ENCODE results near the gene ZNF3.

The ZNF3 gene

GRCh38 chr7:100107890-100108289 is 26.4 kb upstream of the ZNF3 start:
- DNase-seq = no peak

DNA sequence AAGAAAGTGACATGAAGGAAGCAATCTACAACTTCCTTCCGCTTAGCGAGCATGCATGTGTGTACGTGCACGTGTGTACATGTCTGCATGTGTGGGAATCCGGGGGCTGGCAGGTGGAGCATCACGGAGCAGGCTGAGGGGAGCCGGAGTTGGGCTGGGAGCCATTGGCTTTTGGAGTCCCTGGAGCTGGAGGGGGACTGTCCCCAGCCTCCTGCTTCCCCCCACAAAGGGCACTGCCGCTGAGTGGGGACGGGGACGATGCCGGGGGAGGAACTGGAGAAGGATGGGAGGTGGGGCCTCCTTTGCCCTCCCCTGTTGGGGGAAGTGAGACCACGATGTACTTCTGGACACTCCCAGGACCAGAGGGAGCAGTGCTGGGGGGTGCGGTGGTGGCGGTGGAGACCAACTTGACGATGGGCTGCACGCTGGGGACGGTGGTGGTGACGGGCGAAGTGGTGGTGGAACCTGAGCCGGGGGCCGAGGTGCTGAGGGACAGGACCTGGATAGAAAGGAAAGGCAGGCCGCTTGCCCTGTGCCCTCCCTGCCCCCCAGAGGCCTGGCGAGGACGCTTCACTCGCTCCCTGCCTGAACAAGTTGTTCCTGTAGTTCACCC is 25.7 kb upstream of the ZNF3 start:
- no peak for DNase-seq

DNA sequence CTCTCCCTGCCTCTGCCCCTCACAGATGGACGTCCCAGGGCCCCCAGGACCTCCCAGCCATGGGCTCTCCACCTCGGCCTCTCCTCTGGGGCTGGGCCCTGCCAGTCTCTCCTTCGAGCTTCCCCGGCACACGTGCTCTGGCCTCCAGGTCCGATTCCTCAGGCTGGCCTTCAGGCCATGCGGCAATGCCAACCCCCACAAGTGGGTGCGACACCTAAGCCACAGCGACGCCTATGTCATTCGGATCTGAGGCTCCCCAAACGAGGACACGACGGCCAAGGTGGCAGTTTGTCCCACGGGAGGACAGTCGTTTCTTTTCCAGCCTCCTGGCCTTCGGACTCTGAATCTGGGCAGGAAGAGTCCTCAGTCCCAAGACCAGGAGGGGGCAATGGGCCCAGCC is 25.1 kb upstream of the ZNF3 start:
- DNase-seq = no peak

GRCh38 chr7:100105534-100105933 is 24.0 kb upstream of the ZNF3 start:
- no peak for DNase-seq

DNA sequence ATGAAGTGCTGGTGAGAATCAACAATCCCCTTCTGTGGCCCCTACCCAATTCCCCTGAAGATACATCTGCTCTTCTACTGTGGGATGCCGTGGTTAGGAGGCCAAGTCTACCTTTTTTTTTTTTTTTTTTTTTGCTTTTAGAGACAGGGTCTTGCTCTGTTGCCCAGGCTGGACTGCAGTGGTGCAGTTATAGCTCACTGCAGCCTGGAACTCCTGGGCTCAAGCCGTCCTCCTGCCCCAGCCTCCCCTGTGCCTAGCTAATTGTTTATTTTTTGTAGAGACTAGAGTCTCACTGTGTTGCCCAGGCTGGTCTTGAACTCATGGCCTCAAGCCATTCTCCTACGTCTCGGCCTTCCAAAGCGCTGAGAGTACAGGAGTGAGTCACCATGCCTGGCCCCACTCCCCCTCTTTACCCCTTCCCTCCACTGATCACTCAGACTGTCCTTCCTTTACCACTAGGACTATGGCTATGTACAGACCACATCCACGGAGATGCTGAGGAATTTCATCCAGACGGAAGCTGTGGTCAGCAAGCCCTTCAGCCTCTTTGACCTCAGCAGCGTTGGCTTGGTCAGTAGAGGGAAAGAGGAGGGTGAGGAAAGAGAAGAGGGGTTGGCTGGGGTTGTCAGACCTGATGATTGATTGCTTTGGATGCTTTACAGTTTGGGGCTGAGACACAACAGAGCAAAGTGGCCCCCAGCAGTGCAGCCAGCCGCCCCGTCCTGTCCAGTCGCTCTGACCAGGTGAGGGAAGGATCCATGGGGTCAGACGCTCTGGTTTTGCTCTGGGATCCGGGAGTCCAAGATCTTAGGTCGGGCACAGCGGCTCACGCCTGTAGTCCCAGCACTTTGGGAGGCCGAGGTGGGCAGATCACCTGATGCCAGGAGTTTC is 21.7 kb upstream of the ZNF3 start:
- no peak for DNase-seq

- peak; percentile 96 for DNase-seq
Observed at GRCh38 chr7:100101016-100101862, 19.7 kb upstream of the ZNF3 start, which contains the start of the genes AP4M1 and MCM7. AP4M1 (plus strand) TSS chr7:100101643; CDS start chr7:100101715, 72 bp downstream. MCM7 (minus strand) TSS chr7:100101397; CDS start chr7:100101294, 103 bp downstream.

- peak; percentile 86 for DNase-seq
Observed at GRCh38 chr7:100100420-100101015, 19.0 kb upstream of the ZNF3 start.

DNA sequence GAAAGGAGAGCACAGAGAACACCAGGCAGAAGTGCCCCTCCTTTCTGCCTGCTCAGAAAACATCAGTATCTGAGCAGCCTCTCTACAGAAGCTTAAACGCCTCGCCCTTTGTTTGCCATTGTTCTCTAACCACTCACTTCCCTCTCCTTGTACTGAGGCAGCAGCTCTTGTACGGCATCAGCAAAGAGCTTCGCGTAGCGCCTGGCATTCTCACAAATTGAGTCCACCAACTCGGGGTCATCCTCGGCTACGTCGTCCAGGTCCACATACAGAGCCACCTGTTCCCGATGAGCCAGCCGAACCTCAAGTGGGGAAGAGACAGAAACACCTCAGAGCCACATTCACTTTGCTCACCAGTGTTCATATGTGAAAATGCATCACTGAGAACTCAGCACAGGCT is 17.9 kb upstream of the ZNF3 start:
- no peak for DNase-seq

- no peak for DNase-seq
Observed at GRCh38 chr7:100098913-100099312, 17.4 kb upstream of the ZNF3 start.

GRCh38 chr7:100095704-100096103 is 14.2 kb upstream of the ZNF3 start:
- no peak for DNase-seq

GRCh38 chr7:100095289-100095688 is 13.8 kb upstream of the ZNF3 start:
- DNase-seq = no peak

DNA sequence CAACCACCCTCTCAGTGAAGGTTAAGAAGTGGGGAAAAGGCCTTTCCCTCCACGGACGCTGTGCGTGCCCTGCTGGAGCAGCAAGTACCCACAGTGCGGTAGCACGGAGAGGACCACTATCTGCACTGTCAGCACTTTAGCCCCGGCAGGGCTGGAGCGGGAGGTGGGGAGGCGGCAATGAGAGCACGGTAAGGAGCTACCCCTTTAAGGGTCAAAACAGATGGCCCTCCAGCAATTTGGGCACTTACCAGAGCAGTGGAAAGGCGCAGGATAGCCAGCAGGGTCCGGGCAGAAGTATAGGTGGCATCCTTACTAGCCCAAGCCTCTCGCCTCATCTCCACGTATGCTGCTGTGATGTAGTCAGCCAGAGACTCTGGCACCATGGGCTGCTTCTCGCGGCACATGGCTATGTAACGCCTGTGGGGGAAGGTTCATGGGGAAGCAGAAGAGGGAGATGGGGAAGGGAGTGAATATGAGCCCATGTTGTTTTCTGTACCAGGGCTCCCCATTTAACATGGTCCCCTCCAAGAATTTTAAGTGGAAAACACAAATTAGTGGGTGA is 12.5 kb upstream of the ZNF3 start:
- no peak for DNase-seq

DNA sequence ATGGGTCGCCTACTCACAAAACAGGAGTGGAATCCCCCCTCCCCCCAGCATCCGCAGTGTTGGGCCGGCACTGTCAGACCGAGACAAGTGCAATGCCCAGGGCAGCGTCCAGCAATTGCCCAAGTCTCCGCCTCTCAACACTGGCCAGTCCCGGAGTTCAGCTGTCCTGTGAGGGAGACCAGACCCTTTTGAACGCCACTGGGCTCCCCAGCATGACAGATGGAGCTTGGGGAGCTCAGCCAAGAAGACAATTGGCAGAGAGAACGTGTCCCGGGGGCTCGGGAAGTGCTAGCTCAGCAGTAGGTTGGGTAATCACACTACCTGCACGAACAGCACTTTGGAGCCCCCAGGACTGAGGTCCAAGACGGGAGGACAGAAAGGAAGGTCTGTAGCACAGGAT is 12.0 kb upstream of the ZNF3 start:
- no peak for DNase-seq

DNA sequence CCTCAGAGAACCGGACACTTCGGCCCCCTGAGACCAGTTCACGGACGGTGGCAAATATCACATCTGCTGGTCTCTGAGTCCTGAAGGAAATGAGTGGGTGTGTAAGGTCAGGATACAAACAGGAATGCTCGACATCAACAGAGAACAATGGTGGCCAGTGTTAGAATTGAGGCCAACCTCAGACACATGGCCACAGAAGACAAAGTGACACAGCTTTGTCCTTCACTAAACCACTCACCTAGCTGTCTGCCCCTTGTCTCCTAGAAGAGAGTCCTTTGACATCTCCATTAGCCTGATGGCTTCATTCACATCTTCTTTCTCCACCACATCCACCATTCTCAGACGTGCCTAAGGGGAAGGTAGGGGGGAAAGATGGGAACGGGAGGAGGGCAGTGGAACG is 11.5 kb upstream of the ZNF3 start:
- DNase-seq = no peak

DNA sequence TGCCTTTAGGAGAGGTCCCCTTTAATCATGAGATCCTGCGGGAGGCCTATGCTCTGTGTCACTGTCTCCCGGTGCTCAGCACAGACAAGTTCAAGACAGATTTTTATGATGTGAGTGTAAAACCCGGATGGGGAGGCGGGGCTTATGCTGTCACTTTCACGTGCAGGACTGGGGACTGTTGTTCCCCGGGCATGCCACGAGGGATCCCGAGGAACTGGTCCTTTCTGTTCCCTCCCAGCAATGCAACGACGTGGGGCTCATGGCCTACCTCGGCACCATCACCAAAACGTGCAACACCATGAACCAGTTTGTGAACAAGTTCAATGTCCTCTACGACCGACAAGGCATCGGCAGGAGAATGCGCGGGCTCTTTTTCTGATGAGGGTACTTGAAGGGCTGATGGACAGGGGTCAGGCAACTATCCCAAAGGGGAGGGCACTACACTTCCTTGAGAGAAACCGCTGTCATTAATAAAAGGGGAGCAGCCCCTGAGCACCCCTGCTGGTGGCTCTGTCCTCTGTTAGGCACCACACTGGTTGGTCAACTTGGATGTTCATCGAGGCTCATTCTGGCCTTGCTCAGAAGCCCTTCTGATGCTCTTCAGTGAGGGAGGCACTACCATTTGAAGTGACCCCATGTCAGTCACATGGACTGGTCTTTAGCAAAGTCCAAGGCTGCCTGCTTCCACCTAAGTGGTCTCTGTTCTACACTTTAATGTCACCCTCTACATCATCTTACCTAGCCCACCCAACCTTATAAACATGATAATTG is 10.1 kb upstream of the ZNF3 start:
- DNase-seq = peak; percentile 16

DNA sequence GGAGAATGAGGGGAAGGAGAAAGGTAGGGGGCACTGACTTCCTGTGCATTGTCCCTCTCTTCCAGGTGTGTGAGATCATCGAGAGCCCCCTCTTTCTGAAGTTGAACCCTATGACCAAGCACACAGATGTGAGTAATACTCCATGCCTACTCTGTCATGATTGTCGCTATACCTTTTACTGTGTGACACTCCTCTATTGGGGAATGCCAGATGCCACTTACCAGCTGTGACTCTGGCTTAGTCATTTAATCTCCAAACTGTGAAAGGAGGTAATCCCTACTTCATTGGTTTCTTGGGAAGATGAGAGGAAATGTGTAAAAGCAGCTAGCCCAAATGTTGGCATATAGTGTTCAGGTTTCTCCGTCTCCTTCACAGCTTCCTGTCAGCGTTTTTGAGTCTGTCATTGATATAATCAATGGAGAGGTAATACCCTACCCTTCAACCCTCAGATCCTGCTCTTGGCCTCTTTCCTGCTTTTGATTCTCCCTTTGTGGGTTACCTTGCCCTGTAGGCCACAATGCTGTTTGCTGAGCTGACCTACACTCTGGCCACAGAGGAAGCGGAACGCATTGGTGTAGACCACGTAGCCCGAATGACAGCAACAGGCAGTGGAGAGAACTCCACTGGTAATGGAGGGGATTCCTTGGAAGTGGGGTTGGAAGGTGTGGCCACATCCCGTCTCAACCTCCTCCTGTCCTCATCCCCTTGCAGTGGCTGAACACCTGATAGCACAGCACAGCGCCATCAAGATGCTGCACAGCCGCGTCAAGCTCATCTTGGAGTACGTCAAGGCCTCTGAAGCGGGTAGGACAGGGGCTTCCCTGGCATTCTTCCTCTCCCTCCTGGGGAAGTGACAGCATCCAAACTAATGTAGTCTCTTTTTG is 9.2 kb upstream of the ZNF3 start:
- no peak for DNase-seq

- no peak for DNase-seq
Observed at GRCh38 chr7:100089458-100090196, 8.1 kb upstream of the ZNF3 start.

DNA sequence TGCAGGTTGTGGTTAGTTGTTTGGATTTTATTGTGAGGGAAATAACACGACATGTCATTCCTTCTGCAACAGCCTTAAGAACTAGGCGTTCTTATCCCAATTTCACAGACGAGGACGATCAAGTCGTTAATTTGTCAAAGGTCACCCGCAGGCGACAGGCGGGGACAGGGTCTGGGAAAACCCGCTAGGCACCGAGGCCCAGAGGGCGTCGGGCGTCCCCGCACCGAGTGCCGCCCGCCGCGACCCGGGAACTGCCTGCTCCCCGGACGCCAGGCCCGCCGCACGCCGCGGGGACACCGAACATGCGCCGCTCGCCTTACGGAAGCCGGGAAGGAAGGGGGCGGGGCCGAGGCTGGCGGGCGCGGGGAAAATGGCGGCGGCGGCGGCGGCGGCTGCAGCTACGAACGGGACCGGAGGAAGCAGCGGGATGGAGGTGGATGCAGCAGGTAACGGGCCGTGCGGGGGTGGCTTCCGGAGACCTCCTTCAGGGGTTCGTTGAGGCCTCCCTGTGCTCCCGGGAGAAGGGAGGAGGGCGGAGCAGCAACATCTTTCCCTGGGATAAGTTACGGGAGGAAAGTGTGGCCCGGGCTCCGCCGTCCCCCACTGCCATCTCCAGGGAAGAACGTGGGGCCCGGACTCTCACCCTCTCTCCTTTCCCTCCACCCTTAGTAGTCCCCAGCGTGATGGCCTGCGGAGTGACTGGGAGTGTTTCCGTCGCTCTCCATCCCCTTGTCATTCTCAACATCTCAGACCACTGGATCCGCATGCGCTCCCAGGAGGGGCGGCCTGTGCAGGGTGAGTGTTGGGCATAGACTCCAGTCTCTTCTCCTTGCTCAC is 7.3 kb upstream of the ZNF3 start, which contains the start of gene COPS6:
Gene COPS6 (plus strand): TSS at position 349 of the 837 bp plus-strand sequence. CDS start 22 bp downstream, at position 371.
- peak; percentile 64 for DNase-seq

DNA sequence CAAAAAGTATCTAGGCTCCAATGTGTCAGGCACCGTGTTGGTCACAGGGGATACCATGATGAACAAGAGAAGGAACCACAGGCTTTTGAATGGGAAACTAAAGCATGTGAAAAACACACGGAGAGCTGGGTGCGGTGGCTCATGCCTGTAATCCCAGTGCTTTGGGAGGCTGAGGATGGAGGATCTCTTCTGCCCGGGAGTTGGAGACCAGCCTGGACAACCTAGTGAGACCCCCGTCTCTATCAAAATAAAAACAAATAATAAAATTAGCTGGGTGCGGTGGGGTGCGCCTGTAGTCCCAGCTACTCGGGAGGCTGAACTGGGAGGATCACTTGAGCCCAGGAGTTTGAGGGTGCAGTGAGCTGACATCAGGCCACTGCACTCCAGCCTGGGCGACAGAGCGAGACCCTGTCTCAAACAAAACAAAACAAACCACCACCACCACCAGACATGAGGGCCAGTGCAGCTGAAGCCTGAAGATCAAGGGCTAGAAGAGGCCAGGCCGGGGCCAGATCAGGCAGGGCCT is 6.6 kb upstream of the ZNF3 start:
- DNase-seq = no peak

All from NCI-H1105 treated with DMSO at 0.1 percent for 48 hours (cell line).